GM19438 (cell line): Measurements from ENCODE around the gene UBE3D.
"Not testable (repeated sequence)": the region's sequence is repeated elsewhere in the genome, so short reads cannot be mapped to it uniquely, and the experiment has no call there.

Source experiments
- ATAC-seq: cut with Tn5 transposase; IDR thresholded peaks from one replicate; pipeline ENCODE4 v1.9.1; 2021; ENCODE audit warnings: low read depth; ENCODE audit not compliant: unreplicated experiment

UBE3D gene

DNA sequence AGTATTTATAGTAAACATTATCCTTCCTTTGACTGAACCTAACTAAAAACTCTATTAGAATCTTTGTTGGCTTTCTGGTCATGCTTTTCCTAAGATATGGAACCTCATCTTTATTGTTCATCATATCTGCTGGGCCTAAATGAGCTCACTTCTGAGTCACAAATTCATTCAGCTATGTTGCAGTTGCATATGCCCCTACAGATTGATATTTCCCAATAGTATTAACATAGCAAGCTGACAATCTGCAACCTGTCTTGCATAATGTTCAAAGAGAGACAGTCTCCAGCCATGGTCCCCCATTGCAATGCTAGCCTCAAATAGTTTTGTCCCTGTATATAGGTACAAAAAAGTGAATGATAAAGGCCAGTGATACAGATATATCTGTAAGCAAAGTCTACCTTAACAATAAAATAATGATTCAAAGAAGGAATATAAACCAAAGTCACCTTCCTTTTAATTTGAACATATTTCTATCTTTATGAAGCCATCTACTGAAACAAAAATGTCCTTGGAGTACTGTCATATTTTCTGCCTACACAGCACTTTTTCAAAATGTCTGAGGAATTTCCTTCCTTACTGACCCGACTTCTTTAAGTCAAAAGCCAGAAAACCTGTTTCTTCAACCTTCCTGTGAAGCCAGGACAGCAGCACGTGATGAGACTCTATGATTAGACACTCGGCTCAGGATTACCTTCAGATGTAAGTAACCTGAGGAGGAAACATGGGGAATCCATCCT, 140.7 kb downstream of the UBE3D start:
- ATAC-seq, result no peak

DNA sequence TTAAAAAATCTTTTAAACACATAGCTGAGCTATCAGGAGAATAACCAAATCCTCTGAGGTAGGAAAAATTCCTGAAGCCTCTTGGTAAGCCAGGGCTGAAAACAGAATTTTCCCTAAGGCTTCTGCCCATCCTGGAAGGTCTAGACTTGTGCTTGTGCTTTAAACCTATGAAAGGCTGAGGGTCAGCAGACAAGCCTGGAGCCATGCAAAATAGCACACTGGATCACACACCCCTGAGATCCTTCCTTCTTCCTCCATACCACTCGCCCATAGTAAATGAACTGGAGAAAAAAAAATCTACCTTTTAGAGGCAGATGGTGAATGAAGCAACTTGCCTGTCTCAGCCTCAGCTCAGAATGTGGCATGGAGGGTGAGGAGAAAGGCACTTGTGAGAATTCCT, 144.4 kb downstream of the UBE3D start:
- no peak for ATAC-seq

DNA sequence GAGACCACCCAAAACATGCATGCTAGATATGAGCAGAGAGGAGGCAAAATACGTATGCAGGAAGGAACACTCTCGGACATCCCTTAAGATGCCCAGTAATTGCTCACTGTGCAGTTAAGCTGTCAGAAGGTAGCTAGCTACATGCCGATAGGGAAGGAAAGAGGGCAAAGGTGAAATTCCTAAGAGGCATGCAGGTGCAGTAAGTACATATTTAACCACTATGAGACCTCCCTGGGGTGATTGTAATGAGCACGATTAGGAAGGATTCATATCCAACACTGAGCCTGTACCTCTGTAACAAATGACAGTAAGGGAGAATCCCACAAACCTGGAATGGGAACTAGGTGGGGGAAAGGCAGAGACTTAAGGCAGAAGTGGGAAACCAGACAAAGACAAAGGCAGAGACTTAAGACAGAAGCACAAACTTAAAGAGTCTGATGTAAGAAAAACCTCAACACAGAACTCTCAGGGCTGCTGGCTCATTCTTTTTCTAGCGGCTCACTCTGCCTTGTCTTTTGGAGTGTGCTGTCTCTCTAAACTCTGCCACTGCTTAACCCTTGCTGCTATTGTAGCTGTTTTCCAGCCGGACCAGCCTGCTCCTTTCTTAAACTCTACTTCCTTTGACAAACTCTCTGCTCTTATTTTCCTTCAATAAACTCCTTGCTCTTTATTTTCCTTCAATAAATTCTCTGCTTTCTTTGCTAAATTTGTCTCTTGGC, 148.1 kb downstream of the UBE3D start:
- ATAC-seq, result no peak

DNA sequence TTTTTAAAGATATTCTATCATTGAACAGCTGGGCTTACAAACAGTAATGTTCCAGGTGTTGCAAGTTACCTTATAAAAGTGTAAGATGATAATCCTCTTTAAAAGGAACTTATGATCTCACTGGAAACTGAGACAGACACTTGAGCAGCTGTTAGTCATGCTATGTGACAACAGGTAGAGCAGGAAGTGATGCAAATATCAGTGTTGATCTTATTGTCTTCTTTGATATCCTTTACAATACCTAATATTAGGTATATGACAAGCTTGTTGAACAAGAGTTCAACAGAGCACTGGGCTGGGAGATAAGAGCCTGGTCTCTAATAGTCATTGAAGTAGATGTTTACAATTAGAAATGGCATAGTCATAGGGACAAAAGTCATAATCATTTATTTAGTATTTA, 150.0 kb downstream of the UBE3D start:
- ATAC-seq, result no peak

DNA sequence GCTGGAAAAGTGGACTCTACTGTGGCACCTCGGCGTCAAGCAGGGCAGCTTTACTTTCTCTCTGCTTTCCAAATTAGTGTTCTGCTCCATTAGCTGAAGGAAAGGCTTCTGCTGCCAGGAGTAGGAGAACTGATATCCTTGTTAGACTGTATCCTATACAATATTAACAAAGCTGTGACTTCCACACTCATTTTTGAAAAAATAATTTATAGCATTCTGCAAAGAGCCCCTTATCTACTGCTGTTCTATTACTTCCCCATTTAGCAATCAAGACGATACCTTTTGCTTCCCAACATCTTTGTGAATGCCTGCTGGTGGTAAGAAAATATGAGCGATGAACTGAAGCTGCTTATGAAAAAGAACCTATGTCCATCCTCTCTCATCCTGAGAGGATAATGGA, 151.1 kb downstream of the UBE3D start:
- no peak for ATAC-seq

DNA sequence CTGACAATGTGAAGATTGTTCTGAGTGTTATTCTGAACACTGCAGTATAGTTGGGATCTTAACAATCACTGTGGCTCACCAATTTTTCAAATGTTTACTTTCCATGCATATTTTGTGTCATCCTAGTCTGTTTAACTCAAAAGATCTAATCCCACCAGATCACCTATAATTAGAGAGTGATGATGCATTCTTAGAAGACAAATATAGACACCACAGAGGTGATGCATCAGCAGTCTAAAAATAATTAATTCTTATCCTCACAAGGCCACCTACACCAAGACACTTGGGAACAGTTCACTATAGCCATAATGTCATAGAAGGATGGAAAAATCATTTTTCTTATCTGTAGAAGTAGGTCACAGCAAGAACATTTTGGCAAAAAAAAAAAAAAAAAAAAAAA, 154.8 kb downstream of the UBE3D start:
- no peak for ATAC-seq

GRCh38 chr6:82910395-82910794, 155.2 kb downstream of the UBE3D start:
- no peak for ATAC-seq

DNA sequence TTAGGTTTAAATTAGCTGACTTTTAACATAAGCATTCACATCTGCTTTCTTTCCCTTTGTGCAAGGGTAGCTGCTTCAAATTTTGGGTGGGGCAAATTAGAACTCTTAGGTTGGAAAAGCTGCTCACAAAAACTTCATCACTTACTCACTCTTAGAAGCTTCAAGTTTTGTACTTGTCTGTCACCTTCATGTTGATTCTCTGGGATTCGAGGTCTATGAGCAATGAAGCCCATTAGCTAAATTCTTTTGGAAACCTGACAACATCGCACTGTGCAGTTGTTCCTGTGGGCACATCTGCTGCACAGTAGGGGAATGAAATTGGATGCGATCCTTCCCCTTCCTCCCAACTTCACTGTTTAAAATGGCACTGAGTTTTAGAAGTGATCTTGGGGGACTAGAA, 156.1 kb downstream of the UBE3D start:
- ATAC-seq, result no peak

DNA sequence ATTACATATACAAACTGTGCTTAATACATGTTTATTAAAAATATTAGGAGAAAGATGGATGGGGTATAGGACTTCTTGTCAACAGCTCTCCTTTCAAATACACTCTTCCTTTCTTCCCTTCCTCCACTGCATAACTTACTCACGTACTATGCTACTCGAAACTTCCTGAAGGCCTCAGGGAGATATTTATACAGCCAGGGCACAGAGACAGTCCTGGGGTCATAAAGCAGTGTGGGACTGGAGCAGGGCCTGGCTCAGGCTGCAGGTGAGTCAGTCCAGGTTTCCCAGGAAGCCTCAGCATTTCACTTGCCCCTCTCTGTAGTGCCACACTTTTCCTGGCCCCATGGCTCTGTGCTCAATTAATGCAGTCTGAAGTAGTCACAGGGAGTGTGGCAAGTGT, 157.0 kb downstream of the UBE3D start:
- no peak for ATAC-seq

DNA sequence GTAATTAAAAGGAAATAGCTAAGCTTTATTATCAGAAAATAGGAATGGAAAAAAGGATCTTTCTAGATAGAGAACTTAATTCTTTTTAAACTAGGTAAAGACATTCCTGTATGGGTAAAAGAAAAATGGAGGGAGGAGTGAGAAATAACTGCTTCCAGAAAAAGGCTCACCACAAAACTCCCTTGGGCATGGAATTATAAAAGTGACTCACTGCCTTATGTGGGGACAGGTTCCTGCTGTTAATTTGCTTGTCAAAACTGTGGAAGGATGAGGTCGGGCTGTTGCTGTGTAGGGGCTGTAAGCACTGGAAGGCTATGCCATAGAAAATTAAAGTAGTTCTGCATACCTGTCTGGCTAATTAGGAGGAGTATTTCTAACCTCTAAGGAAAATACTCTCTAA, 158.7 kb downstream of the UBE3D start:
- ATAC-seq, result no peak

- ATAC-seq, result no peak
Observed at GRCh38 chr6:82906489-82906888, 159.2 kb downstream of the UBE3D start.

DNA sequence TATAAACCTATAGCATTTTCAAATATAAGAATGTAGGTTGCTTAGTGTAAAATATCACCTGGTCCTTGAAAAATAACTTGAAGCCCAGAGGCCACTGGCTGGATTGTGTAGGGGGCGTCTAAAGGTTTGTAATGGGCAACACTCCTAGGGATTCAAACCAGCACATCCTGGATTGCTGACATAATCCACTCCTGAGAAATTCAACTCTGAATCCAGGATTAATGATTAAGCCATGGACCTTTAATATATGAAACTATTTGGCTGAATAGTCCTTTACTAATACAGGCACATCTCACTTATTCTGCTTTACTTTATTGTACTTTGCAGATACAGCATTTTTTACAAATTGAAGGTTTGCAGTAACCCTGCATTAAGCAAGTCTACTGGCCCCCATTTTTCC, 160.8 kb downstream of the UBE3D start:
- ATAC-seq, result no peak

GRCh38 chr6:82904257-82904656, 161.4 kb downstream of the UBE3D start:
- no peak for ATAC-seq

DNA sequence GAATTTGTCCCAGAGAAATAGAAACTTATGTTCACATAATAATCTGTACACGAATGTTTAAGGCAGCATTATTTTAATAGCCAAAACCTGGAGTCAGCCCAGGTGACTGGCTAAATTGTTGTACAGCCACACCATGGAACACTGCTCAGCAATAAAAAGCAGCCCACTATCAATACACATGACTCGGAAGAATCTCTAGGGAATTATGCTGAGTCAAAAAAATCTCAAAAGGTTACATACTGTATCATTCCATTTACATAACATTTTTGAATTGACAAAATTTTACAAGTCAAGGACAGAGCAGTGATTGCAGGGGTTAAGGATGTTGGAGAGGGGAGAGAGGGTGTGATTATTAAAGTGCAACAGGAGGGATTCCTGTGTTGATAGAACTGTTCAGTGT, 163.4 kb downstream of the UBE3D start:
- ATAC-seq, result no peak

- ATAC-seq, result no peak
Observed at GRCh38 chr6:82894653-82895259, 170.9 kb downstream of the UBE3D start.

GRCh38 chr6:82893889-82894652, 171.6 kb downstream of the UBE3D start:
- no peak for ATAC-seq

- ATAC-seq, result not testable (repeated sequence)
Observed at GRCh38 chr6:82891503-82891902, 174.1 kb downstream of the UBE3D start.

GRCh38 chr6:82891076-82891475, 174.6 kb downstream of the UBE3D start:
- ATAC-seq, result no peak

GRCh38 chr6:82890240-82890639, 175.4 kb downstream of the UBE3D start:
- no peak for ATAC-seq

- no peak for ATAC-seq
Observed at GRCh38 chr6:82889143-82889542, 176.5 kb downstream of the UBE3D start.

- ATAC-seq, result no peak
Observed at GRCh38 chr6:82882363-82883023, 183.1 kb downstream of the UBE3D start.
